Measurements from ENCODE around the gene CRY2. TPM values are rescaled to one million over a fixed set of nuclear protein-coding genes. Genes with fewer than 3 reads are reported as not detected.

Gene CRY2
- total and polyA plus RNA-seq, 2 of the 8 experiments (the other 6 are each of a cell fraction or from before 2014, with no cell fraction given), result 8.0 to 9.4 TPM

DNA sequence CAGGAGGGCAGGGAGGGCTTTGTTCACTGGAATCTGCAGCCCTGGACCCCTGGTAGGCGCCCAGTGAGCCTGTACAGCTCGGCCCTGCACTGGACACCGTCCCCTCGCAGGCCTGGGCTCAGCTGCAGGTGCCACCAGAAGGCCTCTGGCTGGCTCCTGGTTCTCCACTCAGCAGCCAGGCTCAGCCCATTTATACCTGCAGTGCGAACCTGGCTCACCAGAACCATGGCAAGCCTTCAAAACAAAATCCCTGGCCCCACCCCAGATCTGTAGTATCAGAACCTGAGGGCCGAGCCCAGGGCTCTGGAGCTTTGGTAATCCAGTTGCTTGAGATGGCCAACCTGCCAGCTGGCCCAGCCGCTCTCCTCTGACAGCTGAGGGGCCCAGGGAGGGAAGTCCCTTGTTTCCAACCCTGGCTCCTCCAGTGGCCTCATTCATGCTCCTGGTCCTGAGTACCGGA, 60.7 kb downstream of the CRY2 start:
- Histone ChIP-seq H3K9ac (replicated peaks in 1 of 4; ENCODE audit: extremely low read depth in 1 of 4, low read depth in 3 of 4, low read length in 3 of 4) (no peak overlapping the region), H3K4me1 (replicated peaks in 1 of 4; ENCODE audit: control insufficient read depth in 3 of 4, insufficient read depth in 4 of 4, low read length in 3 of 4) (no peaks in the 10 kb centered on the region; a peak in 1 of 7 replicates), H2BK20ac (ENCODE audit: low read length) (no peak overlapping the region), H2AFZ (ENCODE audit: low read length) (no peak overlapping the region), H2BK12ac (ENCODE audit: low read depth, low read length) (no peak overlapping the region), H4K8ac (ENCODE audit: extremely low read depth, insufficient read depth, low read length) (peak overlapping the region; percentile 25; the same call in 1 of the 2 replicates), H3K18ac (ENCODE audit: extremely low read depth, low read length) (no peak overlapping the region), H3K79me1 (ENCODE audit: low read depth, low read length) (no peaks in the 10 kb centered on the region), H3K4me3 (ENCODE audit: extremely low read depth in 1 of 4, insufficient read depth in 2 of 4, low read depth in 3 of 4, low read length in 4 of 4) (no peak overlapping the region), H4K5ac (ENCODE audit: insufficient read length, low read depth, low read length) (no peak overlapping the region), H3K27me3 (replicated peaks in 1 of 4; ENCODE audit: control insufficient read depth in 3 of 4, extremely low read depth in 1 of 4, insufficient read depth in 3 of 4, low read length in 3 of 4) (no peaks in the 10 kb centered on the region), H3K56ac (replicated peaks; ENCODE audit: insufficient read length, low read depth, low read length) (no peak overlapping the region), H2BK5ac (ENCODE audit: low read depth, low read length) (no peak overlapping the region), H2AK5ac (ENCODE audit: low read depth, low read length) (no peak overlapping the region), H3K4ac (replicated peaks; ENCODE audit: insufficient read length, low read depth, low read length) (no peak overlapping the region), H2BK15ac (ENCODE audit: low read length) (no peak overlapping the region), H4K91ac (replicated peaks; ENCODE audit: insufficient read length, low read length) (no peak overlapping the region), H3K23ac (ENCODE audit: insufficient read length) (no peak overlapping the region), H3K4me2 (ENCODE audit: insufficient read depth in 1 of 2, low read depth in 2 of 2, low read length in 2 of 2) (no peak overlapping the region), H3K14ac (ENCODE audit: insufficient read length) (no peak overlapping the region), H3K23me2 (ENCODE audit: low read depth, low read length) (0 out of 2 replicates have a peak, but pooled peaks cover 2% of the 10 kb centered on the region), H3K9me3 (ENCODE audit: insufficient read depth in 2 of 2, low read depth in 1 of 2, low read length in 1 of 2) (no peaks in the 10 kb centered on the region), H3K27ac (ENCODE audit: low read depth, low read length) (no peak overlapping the region), H3K36me3 (ENCODE audit: control insufficient read depth in 2 of 4, insufficient read depth in 4 of 4, low read length in 3 of 4) (peaks cover 6 to 19% (median 14%) of the 10 kb centered on the region in 4 experiments; a peak in 6 of 8 replicates), H4K20me1 (replicated peaks in 1 of 2; ENCODE audit: control insufficient read depth in 1 of 2, insufficient read depth in 2 of 2, low read length in 2 of 2) (peaks cover 0 to 17% of the 10 kb centered on the region in 2 experiments), H3K79me2 (ENCODE audit: control insufficient read depth in 1 of 2, insufficient read depth in 2 of 2, low read length in 2 of 2) (no peaks in the 10 kb centered on the region), H2BK120ac (replicated peaks; ENCODE audit: low read depth, low read length) (no peak overlapping the region)
- FAIRE-seq, result no peak
- DNase-seq (ENCODE audit: low read depth in 1 of 2, low spot score in 2 of 2), result no peak
- POLR2A ChIA-PET (ENCODE audit: partially characterized antibody), result interaction anchor here (0.8 to 6.2 kb wide), 6 partner anchors 9 to 39 kb away, joined by 3 to 36 read pairs (median 4); partner anchors contain the start of gene PEX16
- WGBS, 2 experiments (ENCODE audit: extremely low coverage in 1 of 2, insufficient coverage in 1 of 2, insufficient read length in 1 of 2, insufficient replicate concordance in 2 of 2, low coverage in 1 of 2, low lambda C conversion rate in 2 of 2, missing lambda C conversion rate in 1 of 2), result 93% methylated on average over 8 of the region's 8 CpGs; no CpG with 5 or more reads in 1 of the 2 experiments
- no peak for TF ChIP-seq MAFK (IDR thresholded peaks at IDR 0.05; ENCODE audit: low read depth, low read length)
- no peak for TF ChIP-seq SRF (IDR thresholded peaks at IDR 0.05; ENCODE audit: low read depth, low read length)
- TF ChIP-seq RBBP5 (IDR thresholded peaks at IDR 0.05; ENCODE audit: borderline replicate concordance, low read depth, low read length), result no peak
- TF ChIP-seq SUZ12 (IDR thresholded peaks at IDR 0.05; ENCODE audit: low read length), result no peak
- no peak for TF ChIP-seq SP4 (IDR thresholded peaks at IDR 0.05; ENCODE audit: low read length)
- TF ChIP-seq RAD21 (IDR thresholded peaks at IDR 0.05 in 1 of 2, conservative IDR thresholded peaks at IDR 0.05 in 1 of 2; ENCODE audit: low read depth in 2 of 2, low read length in 2 of 2), result no peak
- TF ChIP-seq JUN (IDR thresholded peaks at IDR 0.05; ENCODE audit: low read depth, low read length), result no peak
- no peak for TF ChIP-seq TAF7 (optimal IDR thresholded peaks at IDR 0.05; ENCODE audit: borderline replicate concordance, low read depth, low read length)
- TF ChIP-seq KDM1A (IDR thresholded peaks at IDR 0.05; ENCODE audit: borderline replicate concordance, low read length), result no peak
- no peak for TF ChIP-seq SIN3A (conservative IDR thresholded peaks at IDR 0.05 in 1 of 2, IDR thresholded peaks at IDR 0.05 in 1 of 2; ENCODE audit: low read depth in 1 of 2, low read length in 2 of 2)
- no peak for TF ChIP-seq TAF1 (IDR thresholded peaks at IDR 0.05; ENCODE audit: low read depth, low read length)
- CTCF ChIA-PET (ENCODE audit: partially characterized antibody), result interaction anchor here (1.4 kb wide), 1 partner anchor 11 kb away, joined by 7 read pairs; no protein-coding TSS in a partner anchor

All from H1 (cell line).